ENCODE measurements around the gene FMN1. TPM values are rescaled to one million over a fixed set of nuclear protein-coding genes. Genes with fewer than 3 reads are reported as not detected.
"Not testable (repeated sequence)": the region's sequence is repeated elsewhere in the genome, so short reads cannot be mapped to it uniquely, and the experiment has no call there.

FMN1 gene
- total RNA-seq, 1 donor from 2014 or later, result 3.3 TPM

GRCh38 chr15:33083232-33084081 is 111.1 kb downstream of the FMN1 start:
- no peak for ATAC-seq
- no peak for DNase-seq (ENCODE audit: missing footprints)
- intact Hi-C loops (cut with DNase I), result loop anchor here (10.0 kb wide), 1 partner anchor 131 kb away; no protein-coding TSS in a partner anchor

- ATAC-seq, result no peak
- DNase-seq (ENCODE audit: missing footprints), result no peak
- intact Hi-C loops (cut with DNase I), result loop anchor here (10.0 kb wide), 1 partner anchor 135 kb away; no protein-coding TSS in a partner anchor
Measured at GRCh38 chr15:33080006-33080405, 114.5 kb downstream of the FMN1 start.

DNA sequence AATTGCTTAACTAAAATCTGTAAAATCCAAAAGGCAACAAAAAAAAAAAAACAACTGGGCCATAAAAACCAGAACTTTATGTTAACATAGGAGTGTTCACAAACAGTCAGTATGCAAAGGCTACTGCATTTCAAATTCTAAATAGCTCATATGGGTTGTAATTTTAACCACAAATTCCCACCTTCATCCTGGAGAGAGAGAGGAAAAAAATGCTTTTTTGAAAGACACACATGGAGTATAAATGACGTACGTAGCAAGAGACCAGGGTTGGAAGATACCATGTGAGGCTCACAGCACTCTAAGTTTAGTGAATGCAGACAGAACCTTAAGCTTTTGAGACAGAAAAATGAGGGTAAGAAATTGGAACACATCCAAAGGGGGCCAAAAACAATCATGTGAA is 115.9 kb downstream of the FMN1 start:
- no peak for DNase-seq (ENCODE audit: missing footprints)
- intact Hi-C loops (cut with DNase I), result no loop called here
- ATAC-seq, result no peak

GRCh38 chr15:33076937-33077336 is 117.6 kb downstream of the FMN1 start:
- DNase-seq (ENCODE audit: missing footprints), result no peak
- intact Hi-C loops (cut with DNase I), result no loop called here
- no peak for ATAC-seq

- ATAC-seq (peak; percentile 64), DNase-seq (ENCODE audit: missing footprints) (no peak)
- intact Hi-C loops (cut with DNase I), result loop anchor here (1.0 kb wide), 1 partner anchor 53 kb away; no protein-coding TSS in a partner anchor
Measured at GRCh38 chr15:33074942-33075341, 119.6 kb downstream of the FMN1 start.

GRCh38 chr15:33074212-33074611 is 120.3 kb downstream of the FMN1 start:
- intact Hi-C loops (cut with DNase I), result no loop called here
- no peak for ATAC-seq
- DNase-seq (ENCODE audit: missing footprints), result no peak

DNA sequence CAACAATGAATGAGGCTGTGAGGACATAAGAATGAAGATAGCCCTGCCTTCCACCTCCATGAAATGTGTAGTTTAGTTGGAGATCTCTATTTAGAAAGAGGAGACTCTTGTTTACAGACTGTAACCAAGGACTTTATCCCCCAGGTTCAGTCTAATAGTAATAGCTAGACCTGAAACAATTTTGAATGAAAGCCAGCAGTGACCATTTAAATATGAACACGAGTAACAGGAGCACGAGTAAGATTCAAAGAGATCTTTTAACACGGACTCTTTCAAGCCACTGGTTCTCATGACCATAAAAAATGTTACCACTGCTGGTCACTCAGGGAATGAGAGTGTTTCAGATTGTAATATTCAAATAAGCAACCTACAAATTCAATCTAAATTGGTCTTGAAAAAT is 123.1 kb downstream of the FMN1 start:
- intact Hi-C loops (cut with DNase I), result no loop called here
- no peak for ATAC-seq
- DNase-seq (ENCODE audit: missing footprints), result no peak

DNA sequence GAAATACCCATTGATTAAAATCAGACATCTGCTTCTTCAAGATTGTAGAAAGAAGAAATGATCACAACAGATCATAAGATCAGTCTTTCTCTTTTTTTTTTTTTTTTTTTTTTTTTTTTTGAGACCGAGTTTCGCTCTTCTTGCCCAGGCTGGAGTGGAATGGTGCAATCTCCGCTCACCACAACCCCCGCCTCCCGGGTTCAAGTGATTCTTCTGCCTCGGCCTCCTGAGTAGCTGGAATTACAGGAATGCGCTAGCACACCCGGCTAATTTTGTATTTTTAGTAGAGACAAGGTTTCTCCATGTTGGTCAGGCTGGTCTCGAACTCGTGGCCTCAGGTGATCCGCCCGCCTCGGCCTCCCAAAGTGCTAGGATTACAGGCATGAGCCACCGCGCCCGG is 124.6 kb downstream of the FMN1 start:
- ATAC-seq; DNase-seq (ENCODE audit: missing footprints); intact Hi-C loops (cut with DNase I): not testable (repeated sequence)

- ATAC-seq, result no peak
- DNase-seq (ENCODE audit: missing footprints), result no peak
- intact Hi-C loops (cut with DNase I), result no loop called here
Measured at GRCh38 chr15:33069161-33069560, 125.4 kb downstream of the FMN1 start.

- intact Hi-C loops (cut with DNase I), result loop anchor here (1.0 kb wide), 1 partner anchor 40 kb away; no protein-coding TSS in a partner anchor
Measured at GRCh38 chr15:33068511-33068990, 126.0 kb downstream of the FMN1 start.

GRCh38 chr15:33068007-33068481 is 126.5 kb downstream of the FMN1 start:
- DNase-seq (ENCODE audit: missing footprints) (peak; percentile 79), ATAC-seq (peak; percentile 83)
- intact Hi-C loops (cut with DNase I), result loop anchor here (1.0 kb wide), 1 partner anchor 40 kb away; no protein-coding TSS in a partner anchor

More at GRCh38 chr15:33068511-33068990, 126.0 kb downstream of the FMN1 start:
- no peak for DNase-seq (ENCODE audit: missing footprints)
- peak; percentile 79 for ATAC-seq

DNA sequence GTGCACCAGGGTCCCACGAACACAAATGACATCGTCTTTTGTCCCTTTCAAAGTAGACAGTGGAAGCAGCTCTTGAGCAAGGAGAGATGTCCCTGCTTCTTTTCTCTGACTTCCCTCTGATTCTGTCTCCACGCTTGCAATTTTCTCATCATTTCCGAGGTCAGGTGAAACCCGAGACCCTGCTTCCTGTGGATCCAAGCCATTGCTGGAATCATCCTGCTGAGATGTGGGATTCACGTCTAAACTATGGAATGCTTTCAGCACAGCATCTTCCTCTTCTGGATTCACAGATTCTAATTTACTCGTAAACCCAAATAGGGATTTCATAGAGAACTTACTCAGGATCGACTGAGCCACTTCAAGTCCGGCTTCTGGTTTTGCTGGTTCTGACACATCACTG is 127.1 kb downstream of the FMN1 start:
- DNase-seq (ENCODE audit: missing footprints) (no peak), ATAC-seq (no peak)
- intact Hi-C loops (cut with DNase I), result no loop called here

DNA sequence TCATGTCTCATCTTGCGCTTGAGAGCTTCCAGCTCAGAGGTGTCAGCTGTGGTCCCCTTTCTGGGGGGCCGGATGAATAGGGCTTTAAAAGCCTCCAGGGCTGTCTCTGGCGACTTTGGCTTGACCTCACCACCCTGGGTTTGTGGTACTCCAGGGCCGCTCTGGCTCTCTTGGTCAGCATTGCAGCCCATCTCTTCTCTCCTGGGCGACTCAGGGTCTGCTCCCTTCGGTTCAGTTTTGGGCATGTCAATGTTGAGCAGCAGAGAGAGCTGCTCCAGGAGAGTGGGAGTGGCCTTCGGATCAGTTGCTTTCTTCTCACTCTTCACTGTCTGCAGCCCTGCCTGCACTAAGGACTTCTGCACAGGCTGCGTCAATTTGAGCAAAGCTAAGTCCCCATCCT is 127.9 kb downstream of the FMN1 start:
- no peak for ATAC-seq
- intact Hi-C loops (cut with DNase I), result no loop called here
- DNase-seq (ENCODE audit: missing footprints), result no peak

DNA sequence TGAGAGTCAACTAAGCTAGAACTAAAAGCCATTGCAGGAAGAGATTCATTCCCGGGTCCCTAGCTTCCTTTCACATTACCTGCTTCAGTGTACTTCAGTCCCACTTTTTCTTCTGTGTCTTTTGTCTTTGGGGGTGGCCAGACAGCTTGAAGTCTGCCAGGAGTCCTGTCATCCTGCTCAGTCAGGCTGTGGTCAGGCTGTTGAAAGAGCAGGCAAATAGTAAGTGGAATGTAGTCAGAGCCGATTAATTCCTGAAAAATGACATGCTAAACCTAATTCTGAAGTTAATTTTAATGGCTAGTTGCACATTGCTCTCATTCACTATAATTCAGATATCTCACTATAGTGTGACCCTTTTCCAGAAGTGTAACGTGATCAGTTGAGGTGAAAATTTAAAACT is 129.6 kb downstream of the FMN1 start:
- ATAC-seq, result no peak
- no peak for DNase-seq (ENCODE audit: missing footprints)
- intact Hi-C loops (cut with DNase I), result no loop called here

DNA sequence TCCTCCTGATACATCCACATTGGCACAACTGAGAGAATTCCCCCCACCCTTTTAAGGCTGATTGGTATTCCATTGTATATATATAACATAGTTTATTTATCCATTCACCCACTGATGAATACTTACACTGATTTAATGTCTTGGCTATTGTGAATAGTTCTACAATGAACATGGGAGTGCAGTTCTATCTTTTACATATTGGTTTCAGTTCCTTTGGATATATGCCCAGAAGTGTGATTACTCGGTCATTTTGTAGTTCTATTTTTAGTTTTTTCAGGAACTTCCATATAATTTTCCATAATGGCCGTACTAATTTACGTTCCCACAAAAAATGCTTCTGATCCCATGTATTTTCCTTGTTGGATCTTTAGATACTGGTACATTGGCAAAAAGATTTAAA is 135.3 kb downstream of the FMN1 start:
- intact Hi-C loops (cut with DNase I), result no loop called here
- no peak for DNase-seq (ENCODE audit: missing footprints)
- no peak for ATAC-seq

DNA sequence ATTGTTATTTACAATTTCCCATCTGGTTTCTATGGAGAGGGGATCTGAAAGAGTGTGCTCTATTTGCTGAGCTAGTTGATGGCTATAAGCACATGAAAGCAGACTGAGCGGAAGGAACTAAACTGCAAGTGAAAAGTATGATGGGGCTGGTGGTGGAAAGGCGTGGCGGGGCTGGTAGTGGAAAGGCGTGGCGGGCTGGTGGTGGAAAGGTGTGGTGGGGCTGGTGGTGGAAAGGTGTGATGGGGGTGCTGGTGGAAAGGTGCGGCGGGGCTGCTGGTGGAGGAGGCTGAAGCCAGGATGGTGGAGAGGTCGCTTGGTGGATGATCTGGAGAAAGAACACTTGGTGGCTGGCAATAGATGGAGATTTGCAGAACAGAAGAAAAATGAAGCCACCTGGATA is 136.7 kb downstream of the FMN1 start:
- intact Hi-C loops (cut with DNase I), result no loop called here
- no peak for ATAC-seq
- no peak for DNase-seq (ENCODE audit: missing footprints)

- DNase-seq (ENCODE audit: missing footprints) (no peak), ATAC-seq (no peak)
- intact Hi-C loops (cut with DNase I), result no loop called here
Measured at GRCh38 chr15:33055962-33056361, 138.6 kb downstream of the FMN1 start.

GRCh38 chr15:33051528-33051927 is 143.0 kb downstream of the FMN1 start:
- DNase-seq (ENCODE audit: missing footprints) (no peak), ATAC-seq (no peak)
- intact Hi-C loops (cut with DNase I), result no loop called here

DNA sequence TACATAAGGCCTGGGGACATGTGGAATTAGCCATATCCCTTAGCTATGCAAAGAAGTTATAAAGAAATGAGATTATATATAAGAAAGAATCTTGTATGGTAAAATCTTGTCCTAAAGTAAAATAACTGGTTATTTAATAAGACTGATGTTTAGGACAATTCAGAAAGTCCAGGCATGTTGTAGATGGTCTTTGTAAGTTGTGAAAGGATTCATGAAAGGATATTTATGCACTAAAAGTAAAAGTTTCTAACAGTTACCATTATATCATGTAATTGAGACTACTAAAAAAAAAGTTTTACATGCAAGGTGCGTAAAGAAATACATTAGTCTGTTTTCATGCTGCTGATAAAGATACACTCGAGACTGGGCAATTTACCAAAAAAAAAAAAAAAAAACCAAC is 146.3 kb downstream of the FMN1 start:
- no peak for ATAC-seq
- intact Hi-C loops (cut with DNase I), result no loop called here
- no peak for DNase-seq (ENCODE audit: missing footprints)

DNA sequence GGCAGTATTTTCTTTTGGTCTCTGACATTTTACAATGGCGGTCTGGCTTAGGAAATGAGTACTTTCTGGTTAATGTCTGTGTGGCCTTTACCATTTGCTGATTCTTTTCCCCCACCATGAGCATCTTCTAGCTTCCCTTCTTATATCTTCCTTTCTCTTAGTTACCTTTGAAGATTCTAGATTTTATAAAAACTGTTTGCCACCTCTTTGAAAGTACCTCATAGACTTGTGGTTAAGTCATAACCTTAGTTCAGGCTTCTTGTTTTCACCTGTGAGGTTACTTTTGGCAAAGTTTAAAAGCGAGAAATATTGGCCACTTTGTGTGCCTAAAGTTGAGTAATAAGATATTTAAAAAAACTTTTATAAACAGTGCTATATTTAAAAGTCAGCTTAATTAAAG is 147.4 kb downstream of the FMN1 start:
- intact Hi-C loops (cut with DNase I), result no loop called here
- ATAC-seq, result no peak
- no peak for DNase-seq (ENCODE audit: missing footprints)

Measured in Right ventricle myocardium inferior (tissue), 1 donor.